Raji (cell line): ENCODE data around the gene ASB2.

Experiments used
- POLR2A ChIP-seq: IDR thresholded peaks from 2 replicates; pipeline ENCODE4 v1.6.1; 2011; ENCODE audit warnings: low read depth, low read length, control low read depth; ENCODE audit not compliant: insufficient read depth

Gene ASB2

DNA sequence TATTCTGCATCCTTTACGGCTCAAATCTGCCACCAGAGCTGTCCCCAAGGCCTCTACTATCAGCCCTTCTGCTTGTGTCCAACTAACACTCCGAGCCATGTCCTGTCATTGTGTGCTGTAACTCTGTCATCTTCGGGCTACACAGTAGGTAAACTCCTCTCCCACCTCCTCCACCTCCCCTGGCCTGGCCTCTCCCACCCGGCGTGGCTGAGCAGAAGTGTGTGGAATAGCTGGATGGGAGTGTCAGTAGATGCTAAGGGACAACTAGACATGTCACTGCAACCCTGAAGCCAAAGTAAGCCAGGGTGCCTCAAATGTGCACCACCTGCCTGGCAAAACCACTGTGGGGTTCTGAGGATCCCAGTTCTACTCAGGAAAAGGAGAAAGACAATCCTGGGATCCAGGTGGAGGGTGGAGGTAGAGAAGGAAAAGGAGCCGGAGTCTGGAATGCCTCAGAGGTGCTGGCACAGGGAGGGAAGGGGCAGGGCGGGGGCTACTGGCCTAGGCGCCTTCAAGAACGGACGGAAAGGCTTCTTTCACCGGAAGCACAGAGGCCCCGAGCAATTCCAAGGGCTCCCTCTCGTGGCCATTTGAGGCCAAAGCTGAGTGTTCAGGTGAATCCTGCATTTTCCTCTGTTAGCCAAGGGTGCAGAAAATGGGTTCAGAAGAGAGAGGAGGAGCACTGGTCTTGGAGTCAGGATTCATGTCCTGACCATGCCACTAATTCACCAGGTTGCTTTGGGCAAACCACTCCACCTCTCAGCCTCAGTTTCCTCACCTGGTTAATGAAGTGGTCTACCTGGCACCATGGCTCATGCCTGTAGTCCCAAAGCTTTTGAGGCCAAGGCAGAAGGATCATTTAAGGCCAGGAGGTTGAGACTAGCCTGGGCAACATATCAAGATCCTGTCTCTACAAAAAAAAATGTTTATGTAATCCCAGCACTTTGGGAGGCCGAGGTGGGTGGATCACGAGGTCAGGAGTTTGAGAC is 69.7 kb downstream of the ASB2 start:
- TF ChIP-seq POLR2A: no peak

DNA sequence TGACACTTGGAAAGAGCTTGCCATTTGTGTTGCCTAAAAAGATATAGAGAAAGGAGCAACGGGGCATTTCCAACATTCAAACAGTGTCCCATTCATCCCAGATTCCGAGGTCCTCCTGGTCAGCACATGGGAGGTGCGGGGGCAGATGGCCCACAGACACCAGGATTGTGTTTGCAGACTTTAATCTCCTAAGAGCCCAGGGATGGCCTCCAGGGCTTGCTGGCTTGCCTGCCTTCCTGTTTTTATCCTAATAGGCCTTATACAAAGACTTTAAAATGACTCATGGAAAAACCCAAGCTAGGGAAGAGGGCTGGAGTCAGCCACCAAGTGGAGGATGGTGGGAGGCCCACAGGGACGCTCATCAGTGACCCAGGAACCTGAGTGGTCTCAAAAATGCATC is 70.7 kb downstream of the ASB2 start:
- no peak for TF ChIP-seq POLR2A

DNA sequence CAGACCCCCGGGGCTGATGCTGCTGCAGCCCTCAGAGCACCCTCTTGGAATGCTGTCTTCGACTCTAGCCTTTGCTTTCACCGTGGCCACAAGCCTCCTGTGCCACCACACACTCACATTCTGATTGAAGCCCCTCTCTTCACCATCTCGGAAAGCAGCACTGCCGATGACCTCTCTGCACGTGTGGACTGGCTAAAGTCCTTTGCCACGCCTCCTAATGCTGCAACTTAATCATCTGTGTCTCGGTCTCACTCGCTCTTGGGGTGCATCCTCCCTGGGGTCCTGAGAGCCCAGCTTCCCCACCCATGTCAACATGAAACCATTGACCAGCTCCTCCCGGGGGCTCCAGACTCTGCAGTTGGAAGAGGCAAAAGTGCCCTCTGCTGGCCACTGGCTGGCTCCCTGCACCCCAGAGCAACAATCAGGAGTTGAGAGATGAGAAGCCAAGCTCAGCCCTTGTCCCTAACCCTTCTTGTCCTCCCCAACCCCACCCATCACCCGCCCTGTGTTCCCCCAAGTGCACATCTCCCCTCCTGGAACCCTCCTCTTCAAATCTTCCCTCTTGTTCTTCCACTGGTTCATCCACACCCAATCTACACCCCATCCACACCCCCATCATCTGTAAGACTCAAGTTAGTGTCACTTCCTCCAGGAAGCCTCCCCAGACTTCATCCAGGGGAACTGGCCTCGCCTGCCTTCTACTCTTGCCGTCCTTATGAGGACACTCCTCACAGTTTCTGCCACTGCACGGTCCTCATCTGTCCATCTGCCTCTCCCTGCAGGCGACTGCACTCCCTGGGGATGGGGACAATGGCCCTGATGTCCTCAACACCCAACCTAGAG is 72.8 kb downstream of the ASB2 start:
- no peak for TF ChIP-seq POLR2A

DNA sequence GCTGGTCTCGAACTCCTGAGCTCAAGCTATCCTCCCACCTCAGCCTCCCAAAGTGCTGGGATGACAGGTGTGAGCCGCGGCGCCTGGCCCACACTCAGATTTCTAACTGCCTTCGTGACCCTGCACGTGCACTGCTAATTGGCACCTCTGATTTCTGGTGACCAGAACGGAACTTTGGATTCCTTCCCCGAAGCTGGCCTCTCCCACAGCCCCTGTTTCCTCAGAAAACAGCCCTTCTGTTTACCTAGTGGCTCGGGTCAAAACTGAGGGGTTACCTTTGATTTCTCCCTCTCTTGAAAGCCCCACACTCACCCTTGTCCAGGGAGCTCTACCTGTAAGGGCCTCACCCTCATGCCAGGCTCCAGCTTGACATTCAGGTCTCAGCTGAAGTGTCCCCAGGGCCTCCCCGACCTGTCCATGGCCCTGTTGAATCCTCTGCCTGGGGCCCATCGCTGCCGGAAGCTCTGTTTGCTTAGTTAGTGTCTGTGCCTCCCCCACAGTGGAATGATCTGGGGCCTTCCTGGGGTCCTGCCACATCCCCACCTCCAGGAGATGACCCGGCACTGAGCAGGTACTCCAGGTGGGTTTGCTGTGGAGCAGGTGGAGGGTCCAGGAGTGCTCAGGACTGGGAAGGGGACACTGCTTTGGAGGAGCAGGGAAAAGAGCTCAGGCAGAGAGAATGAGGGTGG is 73.6 kb downstream of the ASB2 start:
- TF ChIP-seq POLR2A: no peak

DNA sequence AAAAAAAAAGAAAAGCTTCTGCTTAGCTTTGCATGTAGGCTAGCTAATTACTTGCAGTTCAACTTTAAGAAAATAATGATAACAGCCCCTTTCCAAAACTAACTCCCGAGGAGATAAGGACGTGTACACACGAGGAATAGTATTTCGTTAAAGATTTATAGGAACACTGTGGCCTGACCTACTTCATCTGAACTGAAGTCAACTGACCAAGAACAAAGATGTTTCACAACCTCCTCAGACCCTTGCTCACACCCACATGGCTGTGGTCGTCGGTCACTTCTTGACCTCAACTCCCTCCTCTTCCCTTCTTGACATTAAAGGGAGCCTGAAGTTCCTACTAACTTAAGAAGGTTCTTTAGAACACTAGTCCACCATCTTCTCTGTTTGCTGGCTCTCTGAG is 74.6 kb downstream of the ASB2 start:
- no peak for TF ChIP-seq POLR2A

DNA sequence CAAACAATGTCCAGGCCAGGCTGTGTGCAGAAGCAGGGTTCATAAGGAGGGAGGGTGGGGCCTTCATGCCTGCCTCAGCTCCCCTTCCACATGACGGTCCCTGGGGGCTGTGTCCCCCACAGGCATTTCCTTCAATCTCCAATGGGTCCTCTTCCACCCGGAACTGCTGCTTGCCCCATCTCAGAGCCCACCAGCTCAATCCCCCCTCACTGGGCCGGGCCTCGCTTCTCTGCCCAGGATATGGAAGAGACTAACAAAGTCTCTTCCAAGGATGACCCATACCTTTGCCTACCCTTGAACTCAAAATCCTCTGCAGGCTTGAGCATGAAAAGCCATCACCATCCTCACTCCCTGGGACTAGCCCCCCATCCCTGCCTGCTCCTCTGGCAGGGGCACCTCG is 77.6 kb downstream of the ASB2 start:
- no peak for TF ChIP-seq POLR2A

DNA sequence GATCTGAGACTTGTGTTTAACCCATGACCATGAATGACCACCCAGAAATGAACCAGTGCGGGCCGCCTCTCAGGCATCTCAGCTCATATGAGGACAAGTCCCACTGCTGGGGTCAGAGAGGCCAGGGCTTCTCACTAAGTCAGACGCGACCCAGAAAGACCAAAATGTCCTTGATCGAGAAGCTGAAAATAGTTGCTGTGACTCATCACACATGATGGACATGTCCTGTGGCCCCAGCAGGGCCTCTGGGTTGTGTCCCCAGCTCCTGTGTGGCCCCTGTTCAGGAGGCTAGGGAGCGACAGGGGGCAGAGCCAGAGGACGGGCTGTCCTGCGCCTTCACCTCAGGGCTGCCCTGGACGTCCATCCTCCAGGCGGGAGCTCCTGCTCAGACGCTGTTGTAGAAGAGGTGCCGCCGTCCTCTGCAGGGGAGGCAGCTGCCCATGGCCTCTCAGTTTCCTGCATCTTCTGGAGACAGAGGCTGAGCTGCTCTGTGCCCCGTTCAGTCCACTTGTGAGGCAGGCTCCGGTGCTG is 78.2 kb downstream of the ASB2 start:
- no peak for TF ChIP-seq POLR2A

DNA sequence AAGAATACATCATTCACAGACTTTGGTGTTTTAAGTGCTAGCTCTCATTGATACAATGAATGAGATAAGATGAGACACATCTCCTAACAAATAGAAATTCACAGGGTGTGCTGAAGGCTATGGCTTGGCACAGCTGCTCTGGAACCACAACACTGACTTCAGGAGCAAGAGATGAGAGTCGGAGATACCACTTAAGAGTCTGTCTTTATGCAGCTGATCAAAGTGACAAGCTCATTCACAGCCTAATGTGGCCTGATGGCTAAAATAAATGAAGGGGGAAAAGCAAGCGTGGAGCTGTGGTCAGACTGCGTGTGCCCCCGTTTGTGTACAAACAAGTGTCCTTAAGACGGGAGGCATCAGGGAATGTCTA is 78.9 kb downstream of the ASB2 start:
- no peak for TF ChIP-seq POLR2A

DNA sequence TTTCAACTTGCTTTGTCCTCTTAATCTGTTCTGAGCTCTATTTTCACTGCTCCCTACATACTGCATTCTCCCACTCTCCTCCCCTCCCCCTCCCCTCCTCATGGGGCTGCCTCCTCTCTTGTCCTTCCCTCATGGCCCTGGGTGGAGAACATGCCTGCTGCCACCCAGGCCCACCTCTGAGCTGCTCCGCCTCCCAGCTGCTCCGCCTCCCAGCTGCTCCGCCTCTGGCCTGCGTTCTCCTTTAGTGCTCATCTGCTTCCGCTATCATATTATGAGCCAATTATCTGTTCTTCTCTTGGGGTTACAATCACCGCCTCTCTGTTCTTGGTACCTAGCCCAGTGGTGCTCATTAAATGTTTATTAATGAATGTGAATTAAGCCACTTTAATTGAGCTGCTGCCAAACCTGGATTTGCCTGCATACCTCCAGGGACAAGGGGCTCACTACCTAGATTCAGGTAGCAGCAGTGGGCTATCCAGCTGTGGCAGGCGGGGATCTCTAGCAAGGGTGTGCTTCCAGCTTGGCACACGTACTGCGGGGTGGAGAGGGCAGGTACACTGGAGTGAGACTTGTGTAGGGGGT is 81.3 kb downstream of the ASB2 start:
- TF ChIP-seq POLR2A: no peak

DNA sequence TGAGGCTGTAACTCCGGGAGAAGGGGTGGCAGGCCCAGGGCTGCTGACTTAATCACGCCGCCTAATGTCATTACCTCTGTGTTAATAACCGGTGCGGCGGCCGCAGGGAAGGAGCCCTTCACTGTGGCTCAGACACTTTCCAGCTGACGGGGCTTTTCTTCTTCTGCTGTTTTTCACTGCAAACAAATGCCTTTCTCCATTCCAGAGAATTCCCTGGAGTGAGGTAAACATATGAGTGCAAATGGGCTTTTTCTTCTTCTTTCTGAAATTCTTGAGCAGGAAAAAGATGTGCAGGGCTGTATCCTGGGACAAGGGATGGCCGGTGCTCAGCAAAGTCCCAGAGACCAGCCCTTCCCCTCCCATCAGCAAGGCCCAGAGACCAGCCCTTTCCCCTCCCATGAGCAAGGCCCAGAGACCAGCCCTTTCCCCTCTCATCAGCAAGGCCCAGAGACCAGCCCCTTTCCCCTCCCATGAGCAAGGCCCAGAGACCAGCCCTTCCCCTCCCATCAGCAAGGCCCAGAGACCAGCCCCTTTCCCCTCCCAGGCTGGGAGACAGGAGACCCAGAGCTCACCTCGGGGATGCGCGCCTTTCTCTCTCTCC is 82.6 kb downstream of the ASB2 start:
- TF ChIP-seq POLR2A: no peak

DNA sequence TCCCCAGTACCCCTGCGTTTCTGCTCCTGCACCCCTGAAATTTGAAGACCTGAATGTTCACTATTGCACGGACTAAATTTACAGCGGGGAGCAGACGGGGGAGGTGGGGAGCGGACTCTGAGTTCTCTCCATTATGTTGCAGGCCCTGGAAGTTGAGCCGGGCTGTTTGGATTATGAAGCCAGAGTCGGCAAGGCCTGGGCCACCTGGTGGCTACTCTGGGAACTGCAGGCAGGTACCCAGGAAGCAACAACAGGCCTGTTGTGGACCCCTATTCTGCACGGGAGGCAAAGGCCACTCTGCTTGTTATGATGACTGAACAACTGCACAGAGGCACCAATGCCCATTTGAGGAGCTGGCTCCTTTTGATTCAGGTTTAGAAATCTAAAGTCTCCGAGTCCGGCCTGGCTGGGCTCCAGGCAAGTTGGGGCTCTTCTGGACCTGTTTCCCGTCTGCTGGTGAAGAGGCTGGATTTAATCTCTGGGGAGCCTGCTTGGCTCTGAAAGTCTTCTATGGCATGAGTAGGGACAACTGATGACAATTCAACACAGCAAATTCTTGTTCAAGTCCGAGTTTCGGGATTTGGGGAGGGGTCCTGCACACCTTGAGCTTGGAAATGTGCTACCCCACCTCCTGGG is 83.3 kb downstream of the ASB2 start:
- TF ChIP-seq POLR2A: no peak

DNA sequence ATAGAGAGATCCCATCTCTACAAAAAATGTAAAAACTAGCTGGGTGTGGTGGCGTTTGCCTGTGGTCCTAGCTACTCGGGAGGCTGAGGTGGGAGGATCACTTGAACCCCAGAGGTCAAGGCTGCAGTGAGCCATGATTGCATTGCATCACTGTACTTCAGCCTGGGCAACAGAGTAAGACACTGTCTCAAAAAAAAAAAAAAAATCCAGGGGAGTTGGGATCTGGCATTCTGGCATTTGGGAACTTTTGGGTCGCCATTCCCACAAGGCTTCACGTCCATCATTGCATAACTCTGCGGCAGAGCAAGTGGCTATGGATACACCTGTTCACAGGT is 83.9 kb downstream of the ASB2 start:
- TF ChIP-seq POLR2A: no peak

DNA sequence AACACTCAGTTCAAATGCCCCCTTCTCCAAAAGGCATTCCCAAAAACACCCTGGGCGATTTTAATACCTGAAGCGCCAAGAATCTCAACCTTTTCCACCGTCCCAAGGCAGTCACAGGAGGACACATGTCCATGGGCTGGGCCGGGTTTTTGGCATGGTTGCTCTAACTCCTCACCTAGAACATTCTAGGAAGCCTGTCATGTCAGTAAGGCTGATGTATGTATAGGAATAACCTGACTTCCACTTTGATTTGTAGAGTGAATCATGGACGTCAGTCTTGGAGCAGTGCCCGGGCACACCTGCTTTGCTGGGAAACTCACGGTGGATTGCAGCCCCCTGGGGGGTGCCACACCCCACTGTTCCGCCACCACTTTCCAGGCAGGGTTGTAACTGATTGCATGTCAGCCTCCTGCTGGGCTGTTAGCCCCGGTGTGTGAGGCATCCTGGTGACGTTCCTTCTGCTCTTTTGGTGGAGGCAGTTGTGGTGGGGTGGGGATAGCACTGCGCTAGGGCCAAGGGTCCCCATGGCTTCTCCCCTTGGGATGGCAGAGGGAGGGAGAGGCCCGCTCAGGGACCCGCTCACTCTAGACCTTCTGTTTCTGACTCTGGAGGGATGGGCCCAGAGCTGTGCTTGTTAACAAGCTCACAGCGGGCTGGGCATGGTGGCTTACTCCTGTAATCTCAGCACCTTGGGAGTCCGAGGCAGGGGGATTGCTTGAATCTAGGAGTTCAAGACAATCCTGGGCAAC is 84.4 kb downstream of the ASB2 start:
- TF ChIP-seq POLR2A: no peak
